Stimulated activated CD8-positive, alpha-beta memory T cell treated with anti-CD3 and anti-CD28 coated beads, Interleukin-7, amount 100 ng/mL, for 1 hour (primary cell): Measurements from ENCODE around the gene IGSF21.

Experiments used
- DNase-seq, 2 donors: peaks; one replicate each; pipeline ENCODE4 v3.0.0-alpha.2; 2020; ENCODE audit warnings: low read depth in 2 of 2

The IGSF21 gene

DNA sequence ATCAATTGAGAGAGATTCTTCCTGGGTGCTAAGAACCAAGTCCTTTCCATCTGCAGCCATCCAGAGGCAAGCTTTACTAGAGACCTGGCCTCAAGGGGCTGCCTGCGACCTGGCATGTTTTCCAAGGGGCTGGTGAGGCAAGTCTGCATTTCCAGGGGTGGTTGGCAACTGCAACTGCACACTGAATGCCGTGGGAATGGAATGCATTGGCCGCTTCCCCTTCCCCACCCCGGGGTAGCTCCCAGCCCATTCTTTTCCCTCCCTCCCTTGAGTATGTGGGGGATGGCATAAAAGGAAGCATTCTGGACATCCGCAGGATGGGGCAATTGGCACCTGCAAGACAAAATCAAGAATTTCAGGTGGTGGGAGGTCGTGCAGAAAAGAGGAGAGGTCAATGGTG lies 155.1 kb downstream of the IGSF21 start:
- DNase-seq: no peak

- DNase-seq: no peak
These were observed 156.0 kb downstream of the IGSF21 start for GRCh38 chr1:18263547-18264120.

GRCh38 chr1:18264450-18265039 lies 156.9 kb downstream of the IGSF21 start:
- DNase-seq: no peak

GRCh38 chr1:18265641-18266040 lies 158.0 kb downstream of the IGSF21 start:
- no peak for DNase-seq

GRCh38 chr1:18266391-18266790 lies 158.8 kb downstream of the IGSF21 start:
- no peak for DNase-seq

GRCh38 chr1:18271336-18271735 lies 163.7 kb downstream of the IGSF21 start:
- no peak for DNase-seq

GRCh38 chr1:18278946-18279345 lies 171.3 kb downstream of the IGSF21 start:
- DNase-seq: no peak

- no peak for DNase-seq
These were observed 171.9 kb downstream of the IGSF21 start for GRCh38 chr1:18279351-18280074.

GRCh38 chr1:18280956-18281355 lies 173.4 kb downstream of the IGSF21 start:
- DNase-seq: no peak

DNA sequence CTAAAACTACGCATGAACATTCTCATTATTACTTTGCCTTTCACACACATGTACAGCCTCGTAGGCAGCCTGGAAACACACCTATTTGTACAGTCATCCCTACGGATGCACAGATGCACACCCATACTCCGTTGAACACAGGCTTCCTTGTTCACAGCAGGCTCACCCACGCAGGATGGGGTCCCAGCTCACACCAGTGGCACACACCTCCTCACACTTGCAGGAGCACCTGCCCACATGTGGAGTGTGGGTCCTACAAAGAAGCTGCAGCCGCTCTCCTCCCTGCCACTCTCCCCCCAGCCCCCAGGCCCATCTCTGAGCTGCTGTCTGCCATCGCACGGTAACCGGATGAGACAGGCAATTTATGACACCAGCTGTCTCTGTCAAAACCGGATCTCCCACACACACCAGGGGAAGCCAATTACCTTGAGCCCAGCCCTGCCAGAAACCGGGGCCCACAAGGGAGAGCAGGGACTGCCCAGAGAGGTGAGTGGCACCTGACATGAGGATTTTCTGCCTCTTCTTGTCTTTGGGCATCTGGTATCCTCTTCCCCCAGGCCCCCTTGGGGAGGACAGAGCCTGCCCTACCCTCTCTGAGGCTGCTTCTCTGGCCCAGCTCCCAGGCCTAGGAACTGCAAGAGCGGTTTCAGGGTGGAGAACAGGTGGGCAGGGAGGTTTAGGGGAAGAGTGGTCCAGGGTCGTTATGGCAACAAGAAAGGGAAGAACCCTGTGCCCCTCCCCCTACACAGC lies 175.4 kb downstream of the IGSF21 start:
- no peak for DNase-seq

GRCh38 chr1:18283601-18284385 lies 176.2 kb downstream of the IGSF21 start:
- no peak for DNase-seq

- DNase-seq: no peak
These were observed 177.4 kb downstream of the IGSF21 start for GRCh38 chr1:18284805-18285537.

GRCh38 chr1:18285538-18285924 lies 177.9 kb downstream of the IGSF21 start:
- DNase-seq: no peak

DNA sequence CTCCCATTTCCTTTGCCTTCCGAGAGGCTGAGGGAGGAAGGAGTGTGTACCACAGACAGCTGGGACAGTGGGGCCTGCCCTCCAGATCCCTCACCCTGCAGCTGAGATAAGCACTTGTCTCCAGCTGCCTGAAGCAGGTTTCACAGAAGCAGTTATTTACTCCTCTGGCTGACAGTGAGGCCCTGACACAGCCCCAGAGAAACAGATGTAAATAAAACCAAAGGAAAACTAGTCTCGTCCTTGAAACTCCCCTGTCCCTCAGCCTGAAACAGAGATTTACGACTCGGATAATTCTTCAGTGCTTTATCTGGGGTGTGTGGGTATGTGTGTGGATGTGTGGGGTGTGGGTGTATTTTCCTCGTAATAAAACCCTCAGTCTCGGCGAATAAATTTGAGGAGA lies 181.1 kb downstream of the IGSF21 start:
- DNase-seq: no peak

DNA sequence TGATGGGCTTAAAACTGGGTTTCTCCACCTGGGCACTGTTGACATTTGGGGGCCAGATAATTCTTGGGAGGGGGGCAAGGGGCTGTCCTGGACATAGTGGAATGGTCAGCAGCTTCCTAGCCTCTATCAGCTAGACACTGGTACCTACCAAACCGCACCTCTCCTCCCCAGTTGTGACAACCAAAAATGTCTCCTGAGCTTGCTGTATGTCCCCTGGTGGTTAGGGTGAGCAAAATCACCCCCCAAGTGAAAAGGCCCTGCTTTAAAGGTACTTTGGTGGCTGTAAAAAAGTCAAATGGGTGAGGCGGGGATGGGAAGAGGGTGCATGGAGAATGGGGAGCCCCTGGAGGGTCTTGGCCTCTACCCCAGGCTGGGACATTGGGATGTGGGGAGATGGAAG lies 182.0 kb downstream of the IGSF21 start:
- no peak for DNase-seq

DNA sequence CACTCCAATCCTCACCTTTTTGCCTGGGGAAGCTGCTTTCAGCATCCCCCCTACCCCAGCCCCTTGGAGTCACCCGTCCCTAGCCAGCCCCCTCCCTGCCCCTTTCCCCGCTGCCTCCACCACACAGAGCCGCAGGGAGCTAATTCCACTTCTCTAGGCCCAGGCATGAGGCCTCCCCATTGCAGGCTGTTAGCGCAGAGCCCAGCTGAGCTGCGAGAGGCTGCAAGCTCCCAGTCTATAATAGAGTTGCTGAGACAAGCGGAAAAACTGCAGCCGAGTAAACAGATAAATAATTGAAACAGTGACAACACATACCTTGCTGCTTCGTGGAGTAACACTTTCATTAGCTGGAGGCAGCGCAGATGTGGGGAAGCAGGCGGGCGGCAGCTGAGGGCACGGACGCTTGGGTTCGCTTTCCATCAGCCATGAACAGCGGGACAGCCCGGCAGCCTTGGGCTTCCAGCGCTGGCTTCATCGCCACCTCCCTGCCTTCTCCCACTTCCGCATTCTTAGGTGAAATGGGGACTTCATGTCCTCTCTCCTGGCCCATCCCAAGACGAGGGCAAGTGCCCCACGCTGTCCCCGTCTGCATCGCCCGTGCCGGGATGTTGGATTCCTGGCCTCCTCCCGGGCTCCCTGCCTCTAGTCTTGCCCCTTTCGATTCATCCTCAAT lies 183.3 kb downstream of the IGSF21 start:
- no peak for DNase-seq

DNA sequence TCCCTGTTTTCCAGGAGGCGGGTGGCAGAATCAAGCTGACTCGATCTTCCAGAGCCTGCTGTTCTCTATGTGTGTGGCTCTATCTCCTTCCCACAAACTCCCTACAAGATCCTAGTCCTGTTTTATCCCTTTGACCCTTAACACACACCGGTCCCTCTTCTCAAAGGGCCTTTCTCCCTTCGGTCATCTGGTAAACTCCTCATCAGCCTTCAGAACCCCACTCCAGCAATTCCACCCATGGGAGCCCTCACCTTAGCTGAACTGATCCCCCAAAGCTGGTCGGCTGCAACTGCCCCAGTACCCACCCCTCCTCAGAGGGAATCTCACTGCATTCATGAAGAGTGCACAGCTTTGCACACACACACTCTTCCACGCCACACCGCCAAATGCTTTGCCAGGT lies 184.9 kb downstream of the IGSF21 start:
- DNase-seq: no peak

DNA sequence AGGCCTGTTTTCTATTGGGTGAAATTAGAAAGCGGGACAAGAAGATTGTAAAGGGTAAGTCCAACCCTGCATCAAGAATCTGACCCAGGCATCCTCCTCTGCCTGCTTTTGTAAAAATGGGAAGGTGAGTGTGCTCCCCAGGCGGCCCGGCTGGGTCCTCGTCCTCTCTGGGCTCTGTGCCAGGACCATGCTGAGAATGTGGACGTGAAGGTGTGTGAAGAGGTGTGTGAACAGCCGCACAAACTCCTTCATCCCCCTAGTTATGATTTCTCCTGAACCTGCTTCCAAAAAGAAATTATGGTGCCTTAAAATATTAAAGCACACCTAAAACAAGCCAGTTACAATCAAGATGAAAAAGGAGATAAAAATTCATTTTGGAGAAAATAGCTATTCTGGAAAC lies 185.7 kb downstream of the IGSF21 start:
- DNase-seq: no peak

DNA sequence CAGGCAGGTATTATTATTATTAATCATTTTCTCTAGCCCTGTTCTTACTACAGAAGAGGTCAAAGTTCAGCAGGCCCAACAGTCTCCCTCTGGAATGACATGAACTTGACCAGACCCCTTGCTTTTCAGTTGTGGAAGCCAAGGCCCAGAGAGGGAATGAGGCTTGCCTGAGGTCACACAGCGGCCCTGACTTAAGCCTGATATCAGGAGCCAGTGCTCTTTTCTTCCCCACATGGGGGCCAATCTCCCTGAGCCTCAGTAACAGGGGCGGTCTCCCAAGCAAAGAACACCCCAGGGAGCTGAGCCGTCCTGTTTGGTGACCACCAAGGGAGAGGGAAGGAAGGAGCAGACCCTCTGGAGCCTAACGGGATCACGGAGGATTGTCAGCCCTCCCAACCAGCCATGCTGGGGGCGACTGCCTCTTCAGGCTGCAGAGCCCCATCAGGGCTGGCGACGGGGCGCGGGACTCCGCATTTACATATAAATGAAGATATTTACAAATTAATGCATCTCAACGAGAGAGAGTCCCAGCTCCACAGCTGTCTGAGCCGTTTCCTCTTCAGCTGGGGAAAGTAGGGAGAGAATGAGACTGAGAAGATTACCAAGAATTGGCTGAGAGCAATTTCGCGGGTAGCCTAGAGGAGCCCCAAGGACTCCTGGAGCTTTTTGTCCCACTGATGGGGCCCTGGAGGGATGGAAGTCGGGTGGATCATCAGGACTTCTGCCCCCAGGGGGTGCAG lies 187.0 kb downstream of the IGSF21 start:
- no peak for DNase-seq
